Measurements from ENCODE around the gene GPR132.

DNA sequence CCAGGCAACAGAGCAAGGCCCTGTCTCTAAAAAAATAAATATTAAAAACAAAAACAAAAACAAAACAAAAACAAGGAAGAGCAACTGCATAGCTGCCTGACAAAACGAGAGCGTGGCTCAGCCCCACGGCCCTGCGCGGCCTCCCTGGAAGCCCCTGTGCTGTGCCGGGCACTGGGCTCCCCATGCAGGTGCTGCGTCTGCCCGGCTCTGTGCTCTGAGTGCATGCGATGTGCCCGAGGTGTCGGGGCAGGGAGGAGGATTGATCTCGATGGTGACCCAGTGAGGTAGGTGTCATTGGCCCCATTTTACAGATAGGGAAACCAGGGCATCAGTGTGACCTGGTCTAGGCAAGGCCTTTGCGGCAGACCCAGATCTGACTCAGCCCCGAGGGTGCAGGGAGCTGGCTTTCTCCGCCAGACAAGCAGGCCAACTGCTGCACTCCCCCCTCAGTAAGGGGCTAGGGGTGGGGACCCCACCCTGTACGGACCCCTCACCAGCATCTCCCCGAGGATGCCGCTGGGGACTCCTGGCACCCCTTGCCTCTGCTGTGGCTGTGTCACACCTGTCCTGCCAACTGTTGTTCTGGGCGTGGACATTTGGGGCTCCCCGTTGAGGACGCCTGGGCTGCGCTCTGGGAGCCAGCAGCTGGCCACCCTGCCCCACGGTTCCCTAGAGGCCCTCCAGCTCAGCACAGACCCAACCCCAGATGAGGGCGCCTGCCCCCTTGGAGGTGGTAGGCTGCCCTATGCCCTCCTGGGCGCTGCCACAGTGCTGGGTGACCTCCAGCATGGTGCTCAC lies 15.3 kb downstream of the GPR132 start:
- TF ChIP-seq GATA1 (IDR thresholded peaks at IDR 0.05; ENCODE audit: low read depth, low read length) (no peak), POLR2A (IDR thresholded peaks at IDR 0.05; ENCODE audit: low read length) (no peak)

Measured in erythroblast (primary cell).